DND-41 (cell line): ENCODE measurements around the gene ITGB1.

Experiments
- ATAC-seq: fragments of 200-7000 bp; cut with Tn5 transposase; 3 replicates; pipeline ENCODE4 v1.9.1; 2021; ENCODE audit warnings: low read depth; ENCODE audit not compliant: insufficient read depth
- DNase-seq: peaks from one replicate; pipeline ENCODE4 v3.0.0-alpha.2; 2020
- H2AFZ ChIP-seq: 2 replicates; pipeline ENCODE4 v1.6.0; 2012; ENCODE audit warnings: low read depth, low read length
- H3K27ac ChIP-seq: 2 replicates; pipeline ENCODE4 v1.5.1; 2012; ENCODE audit warnings: low read length, inconsistent platforms
- H3K27me3 ChIP-seq: fragments of 200-600 bp; sonication (generic); 2 replicates; pipeline ENCODE4 v1.6.0; 2012; ENCODE audit warnings: low read length, mild to moderate bottlenecking, inconsistent platforms; ENCODE audit not compliant: insufficient read depth, poor library complexity
- H3K36me3 ChIP-seq: 2 replicates; pipeline ENCODE4 v1.5.1; 2012; ENCODE audit warnings: low read length, inconsistent platforms; ENCODE audit not compliant: insufficient read depth
- H3K4me1 ChIP-seq: 2 replicates; pipeline ENCODE4 v1.5.1; 2012; ENCODE audit warnings: mild to moderate bottlenecking, low read length; ENCODE audit not compliant: insufficient read depth
- H3K4me2 ChIP-seq: 2 replicates; pipeline ENCODE4 v1.6.0; 2012; ENCODE audit warnings: mild to moderate bottlenecking, moderate library complexity, low read length, inconsistent platforms; ENCODE audit not compliant: insufficient read depth
- H3K4me3 ChIP-seq, 2 experiments: fragments of 200-600 bp in 1 of 2; shearing (Covaris generic) in 1 of 2; 2 replicates each; pipeline ENCODE4 v1.5.1; 2012 to 2016; ENCODE audit warnings: inconsistent platforms in 2 of 2, low read length in 2 of 2, mild to moderate bottlenecking in 2 of 2, low read depth in 1 of 2, moderate library complexity in 1 of 2
- H3K79me2 ChIP-seq: 2 replicates; pipeline ENCODE4 v1.6.0; 2012; ENCODE audit warnings: low read length, inconsistent platforms; ENCODE audit not compliant: insufficient read depth
- H3K9ac ChIP-seq: 2 replicates; pipeline ENCODE4 v1.6.0; 2012; ENCODE audit warnings: low read depth, mild to moderate bottlenecking, inconsistent platforms, low read length, moderate library complexity
- H3K9me3 ChIP-seq: 2 replicates; pipeline ENCODE4 v1.5.1; 2012; ENCODE audit warnings: low read length, moderate library complexity, mild to moderate bottlenecking, inconsistent platforms; ENCODE audit not compliant: insufficient read depth, severe bottlenecking
- H4K20me1 ChIP-seq: 2 replicates; pipeline ENCODE4 v1.6.0; 2012; ENCODE audit warnings: low read length; ENCODE audit not compliant: insufficient read depth
- EZH2 ChIP-seq: IDR thresholded peaks from 3 replicates; pipeline ENCODE4 v1.6.1; 2012; ENCODE audit warnings: borderline replicate concordance, low read depth, mild to moderate bottlenecking, moderate library complexity, low read length, inconsistent platforms; ENCODE audit not compliant: severe bottlenecking
- TF ChIP-seq, protein P1 (sequence below): IDR thresholded peaks from 2 replicates; pipeline ENCODE4 v1.5.1; 2012; ENCODE audit warnings: borderline replicate concordance, low read length, moderate library complexity, mild to moderate bottlenecking; ENCODE audit not compliant: poor library complexity, severe bottlenecking; ENCODE audit errors: extremely low read depth

Gene ITGB1

DNA sequence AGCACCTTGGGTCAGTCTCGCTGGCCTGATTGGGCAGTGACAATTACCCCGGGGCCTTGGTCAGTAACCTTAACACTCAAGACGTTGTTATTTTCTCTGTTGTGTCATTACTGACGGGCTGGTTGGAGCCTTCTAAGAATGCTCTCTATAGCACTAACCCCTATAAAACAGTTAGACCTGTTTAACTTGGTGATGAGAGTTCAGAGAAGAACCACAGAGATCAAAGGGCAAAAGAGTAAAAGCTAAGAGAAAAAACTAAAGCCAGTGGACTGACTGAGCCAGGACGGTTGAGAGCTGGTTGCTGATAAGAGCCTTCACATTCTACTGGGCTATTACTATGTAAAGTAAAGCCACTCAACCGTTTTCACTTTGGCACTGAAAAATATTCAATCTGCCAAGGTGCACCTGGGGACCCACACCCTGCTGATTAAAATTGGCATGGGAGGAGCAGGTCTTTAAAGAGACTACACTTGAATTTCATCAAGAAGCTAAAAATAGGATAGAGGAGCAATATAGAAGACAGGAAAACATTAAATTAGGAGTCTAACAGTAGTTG, 13.6 kb upstream of the ITGB1 start:
- H3K4me3 ChIP-seq = no peak overlapping the region
- TF ChIP-seq, protein P1, sequence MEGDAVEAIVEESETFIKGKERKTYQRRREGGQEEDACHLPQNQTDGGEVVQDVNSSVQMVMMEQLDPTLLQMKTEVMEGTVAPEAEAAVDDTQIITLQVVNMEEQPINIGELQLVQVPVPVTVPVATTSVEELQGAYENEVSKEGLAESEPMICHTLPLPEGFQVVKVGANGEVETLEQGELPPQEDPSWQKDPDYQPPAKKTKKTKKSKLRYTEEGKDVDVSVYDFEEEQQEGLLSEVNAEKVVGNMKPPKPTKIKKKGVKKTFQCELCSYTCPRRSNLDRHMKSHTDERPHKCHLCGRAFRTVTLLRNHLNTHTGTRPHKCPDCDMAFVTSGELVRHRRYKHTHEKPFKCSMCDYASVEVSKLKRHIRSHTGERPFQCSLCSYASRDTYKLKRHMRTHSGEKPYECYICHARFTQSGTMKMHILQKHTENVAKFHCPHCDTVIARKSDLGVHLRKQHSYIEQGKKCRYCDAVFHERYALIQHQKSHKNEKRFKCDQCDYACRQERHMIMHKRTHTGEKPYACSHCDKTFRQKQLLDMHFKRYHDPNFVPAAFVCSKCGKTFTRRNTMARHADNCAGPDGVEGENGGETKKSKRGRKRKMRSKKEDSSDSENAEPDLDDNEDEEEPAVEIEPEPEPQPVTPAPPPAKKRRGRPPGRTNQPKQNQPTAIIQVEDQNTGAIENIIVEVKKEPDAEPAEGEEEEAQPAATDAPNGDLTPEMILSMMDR = no peak
- no peak for TF ChIP-seq EZH2
- no peaks in the 10 kb centered on the region for H4K20me1 ChIP-seq
- no peak overlapping the region for H3K27ac ChIP-seq
- no peak overlapping the region for H3K9ac ChIP-seq
- no peak overlapping the region for H3K4me2 ChIP-seq
- no peak overlapping the region for H2AFZ ChIP-seq
- H3K36me3 ChIP-seq = no peaks in the 10 kb centered on the region
- no peaks in the 10 kb centered on the region for H3K79me2 ChIP-seq
- peak; percentile 78 for ATAC-seq
- DNase-seq = peak; percentile 15
- H3K27me3 ChIP-seq = no peaks in the 10 kb centered on the region
- H3K9me3 ChIP-seq = no peaks in the 10 kb centered on the region
- H3K4me1 ChIP-seq = peaks cover 6% of the 10 kb centered on the region; the same call in 1 of the 2 replicates

DNA sequence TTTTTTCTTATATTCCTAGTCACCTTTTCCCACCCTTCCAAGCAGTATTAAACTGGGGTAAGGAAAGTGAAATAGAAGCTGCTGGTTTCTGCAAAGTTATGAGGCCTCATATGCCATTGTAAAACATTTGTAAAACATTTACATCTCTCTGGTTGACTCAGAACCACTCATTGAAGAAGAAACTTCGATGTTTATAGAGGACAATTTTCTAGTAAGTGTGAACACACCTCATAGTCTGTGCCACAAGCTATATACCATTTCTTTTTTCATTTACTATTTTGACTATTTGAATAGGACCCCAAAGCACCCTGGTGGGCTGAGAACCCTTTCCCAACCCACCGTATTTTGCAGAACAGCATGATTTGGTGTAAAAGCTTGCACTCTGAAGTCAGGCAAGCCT, 12.9 kb upstream of the ITGB1 start:
- DNase-seq (no peak), ATAC-seq (no peak)
- Histone ChIP-seq H3K4me1 (peaks cover 6% of the 10 kb centered on the region; the same call in 1 of the 2 replicates), H3K36me3 (no peaks in the 10 kb centered on the region), H3K27ac (no peak overlapping the region), H4K20me1 (no peaks in the 10 kb centered on the region), H3K79me2 (no peaks in the 10 kb centered on the region), H3K27me3 (no peaks in the 10 kb centered on the region), H2AFZ (no peak overlapping the region), H3K9me3 (no peaks in the 10 kb centered on the region), H3K4me3 (no peak overlapping the region), H3K9ac (no peak overlapping the region), H3K4me2 (no peak overlapping the region)
- TF ChIP-seq, protein P1 = no peak
- no peak for TF ChIP-seq EZH2

DNA sequence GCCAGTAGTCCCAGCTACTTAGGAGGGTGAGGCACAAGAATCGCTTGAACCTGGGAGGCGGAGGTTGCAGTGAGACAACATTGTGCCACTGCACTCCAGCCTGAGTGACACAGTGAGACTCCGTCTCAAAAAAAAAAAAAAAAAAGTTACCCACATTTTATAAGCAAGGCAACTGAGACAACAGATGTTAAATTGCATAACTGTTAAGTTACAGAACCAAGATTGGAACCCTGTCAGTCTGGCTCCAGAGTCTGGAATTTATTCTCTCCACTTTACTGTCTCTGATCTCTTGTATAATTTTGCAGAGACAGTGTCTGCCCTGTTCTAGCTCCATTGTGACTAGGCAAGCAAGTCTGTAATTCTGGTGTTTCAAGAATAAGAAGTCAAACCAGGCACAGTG, 6.2 kb upstream of the ITGB1 start:
- Histone ChIP-seq H3K27me3 (no peaks in the 10 kb centered on the region), H4K20me1 (no peaks in the 10 kb centered on the region), H3K4me3 (no peak overlapping the region), H3K4me2 (no peak overlapping the region), H3K36me3 (no peaks in the 10 kb centered on the region), H3K27ac (no peak overlapping the region), H3K9me3 (no peaks in the 10 kb centered on the region), H3K4me1 (peaks cover 10% of the 10 kb centered on the region), H2AFZ (no peak overlapping the region), H3K9ac (no peak overlapping the region), H3K79me2 (no peaks in the 10 kb centered on the region)
- no peak for ATAC-seq
- no peak for DNase-seq
- TF ChIP-seq, protein P1 = no peak
- TF ChIP-seq EZH2 = no peak

DNA sequence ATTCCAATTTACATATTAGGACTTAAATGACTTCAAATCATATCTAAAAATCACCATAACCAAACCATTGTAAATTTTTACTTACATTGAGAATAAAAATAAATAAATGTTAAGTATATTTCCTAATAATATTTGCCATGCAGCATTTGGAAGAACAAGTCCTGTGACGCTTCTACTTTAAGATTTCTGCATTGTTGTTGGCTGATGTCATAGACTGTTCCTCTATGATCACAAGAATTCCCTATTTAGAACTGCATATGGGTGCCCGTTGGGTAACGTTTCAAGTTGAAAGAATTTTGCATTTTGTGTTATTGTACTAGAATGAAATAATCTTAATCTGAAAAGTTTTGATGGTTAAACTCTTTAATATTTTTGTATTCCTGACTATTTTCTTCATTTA, 5.1 kb upstream of the ITGB1 start:
- Histone ChIP-seq H4K20me1 (no peaks in the 10 kb centered on the region), H3K27me3 (no peaks in the 10 kb centered on the region), H3K27ac (no peak overlapping the region), H3K4me3 (no peak overlapping the region), H3K36me3 (no peaks in the 10 kb centered on the region; the same call in 1 of the 2 replicates), H3K9me3 (no peaks in the 10 kb centered on the region), H3K9ac (no peak overlapping the region), H3K79me2 (peaks cover 3% of the 10 kb centered on the region; the same call in 1 of the 2 replicates), H2AFZ (no peak overlapping the region), H3K4me2 (no peak overlapping the region), H3K4me1 (peaks cover 19% of the 10 kb centered on the region)
- ATAC-seq (no peak), DNase-seq (no peak)
- TF ChIP-seq, protein P1 = no peak
